ENCODE data around the gene UFD1.

UFD1 gene

GRCh38 chr22:19494676-19495173 lies 15.7 kb upstream of the UFD1 start:
- no peak for DNase-seq

- DNase-seq: no peak
Observed at GRCh38 chr22:19494001-19494560, 15.1 kb upstream of the UFD1 start.

GRCh38 chr22:19492504-19493174 lies 13.6 kb upstream of the UFD1 start:
- DNase-seq: no peak

- DNase-seq: no peak
Observed at GRCh38 chr22:19490628-19491230, 11.7 kb upstream of the UFD1 start.

- no peak for DNase-seq
Observed at GRCh38 chr22:19488884-19489843, 10.2 kb upstream of the UFD1 start.

- no peak for DNase-seq
Observed at GRCh38 chr22:19488285-19488684, 9.3 kb upstream of the UFD1 start.

- no peak for DNase-seq
Observed at GRCh38 chr22:19483481-19484244, 4.7 kb upstream of the UFD1 start.

- DNase-seq: no peak
Observed at GRCh38 chr22:19482297-19482696, 3.3 kb upstream of the UFD1 start.

DNA sequence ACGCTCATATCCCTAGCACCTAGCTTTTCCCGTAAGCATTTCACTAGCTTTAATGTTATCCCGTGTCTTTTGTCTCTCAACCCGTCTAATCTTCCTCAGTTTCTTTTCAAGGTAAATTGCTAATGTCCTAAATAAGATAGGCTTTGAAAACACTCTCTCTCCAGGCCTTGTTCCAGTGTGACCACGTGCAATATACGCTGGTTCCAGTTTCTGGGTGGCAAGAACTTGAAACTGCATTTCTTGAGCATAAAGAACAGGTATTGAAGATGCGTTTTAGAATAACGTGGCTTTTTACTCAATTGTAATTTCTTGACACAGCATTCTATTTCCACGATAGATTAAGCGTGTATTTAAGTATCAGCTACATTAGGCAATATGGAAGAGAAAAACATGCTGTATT lies 1.8 kb upstream of the UFD1 start:
- DNase-seq: no peak

DNA sequence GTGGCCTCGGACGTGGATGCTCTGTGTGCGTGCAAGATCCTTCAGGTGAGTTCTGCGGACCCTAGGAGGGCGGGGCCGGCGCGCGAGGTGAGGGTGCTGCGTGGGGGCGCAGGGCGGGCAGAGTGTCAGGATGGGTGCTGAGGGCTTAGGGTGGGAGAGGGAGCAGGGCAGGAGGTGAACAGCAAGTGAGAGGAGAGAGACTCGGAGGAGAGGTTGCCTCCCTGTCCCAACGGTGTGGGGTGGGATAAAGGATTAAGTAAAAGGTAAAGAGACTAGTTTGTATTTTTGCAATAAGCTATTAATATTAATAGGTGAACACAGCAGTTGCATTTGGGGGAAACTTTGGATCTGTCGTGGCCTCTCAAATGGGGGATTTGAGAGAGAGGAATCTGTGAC lies 1.2 kb upstream of the UFD1 start:
- peak in 1 of 2 experiments; percentile 19 for DNase-seq

DNA sequence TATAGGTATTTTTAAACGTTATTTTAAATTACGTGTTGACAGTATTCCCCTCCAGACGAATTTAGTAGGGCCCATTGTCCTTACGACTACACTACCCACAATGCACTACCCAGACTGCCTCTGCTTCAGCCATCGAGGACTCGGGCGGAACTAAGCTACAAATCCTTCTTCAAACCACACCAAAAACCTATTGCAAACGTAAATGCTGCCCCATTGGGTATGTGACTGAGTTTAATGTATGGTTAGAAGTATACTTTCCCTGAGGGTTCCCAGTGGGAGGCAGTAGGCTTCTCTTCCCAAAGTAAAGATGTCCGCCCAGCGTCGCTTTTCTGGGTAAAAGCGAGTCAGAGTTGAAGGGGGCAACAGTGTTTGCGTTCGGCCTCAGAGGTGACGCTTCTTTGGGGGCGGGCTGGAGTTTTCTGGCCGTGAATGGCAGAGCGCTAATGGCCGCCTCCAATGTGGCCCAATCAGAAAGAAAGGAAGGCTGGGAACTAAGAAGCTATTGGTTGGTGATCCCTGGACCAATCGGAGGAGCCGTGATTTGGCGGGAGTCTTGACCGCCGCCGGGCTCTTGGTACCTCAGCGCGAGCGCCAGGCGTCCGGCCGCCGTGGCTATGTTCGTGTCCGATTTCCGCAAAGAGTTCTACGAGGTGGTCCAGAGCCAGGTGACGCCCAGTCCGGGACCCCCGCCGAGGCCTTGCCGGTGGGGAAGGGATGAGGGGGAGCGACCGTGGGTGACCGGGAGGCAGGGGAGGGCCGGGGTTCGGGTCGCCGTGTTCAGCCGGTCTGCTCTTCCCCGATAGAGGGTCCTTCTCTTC lies 571 bp upstream of the UFD1 start, which contains the start of gene CDC45:
CDC45 (plus strand) TSS at position 566 of the 818 bp plus-strand sequence; CDS start at position 615, 49 bp downstream.
- DNase-seq: peak; percentile 87 to 94

- peak in 1 of 2 experiments; percentile 2 for DNase-seq
Observed at GRCh38 chr22:19478045-19478900, 720 bp downstream of the UFD1 start.

- DNase-seq: no peak
Observed at GRCh38 chr22:19477321-19478044, 1.5 kb downstream of the UFD1 start.

DNA sequence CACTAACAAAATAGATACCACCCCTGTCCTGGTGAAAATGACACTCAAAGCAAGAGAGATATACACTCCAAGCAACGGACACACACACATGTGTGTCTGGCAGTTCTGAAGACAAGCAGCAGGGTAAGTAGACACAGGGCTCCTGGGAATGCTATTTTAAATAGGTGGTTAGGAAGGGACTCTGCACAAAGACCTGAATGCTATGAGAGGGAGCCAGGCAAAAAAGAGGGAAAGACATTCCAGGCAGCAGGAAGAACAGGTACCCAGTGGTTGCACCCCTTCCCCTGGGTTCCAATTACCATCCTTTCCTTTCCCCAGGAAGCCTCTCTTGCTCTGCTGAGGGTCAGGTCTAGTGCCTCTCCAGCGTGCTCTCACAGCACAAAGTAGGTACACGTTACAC lies 3.0 kb downstream of the UFD1 start:
- no peak for DNase-seq

DNA sequence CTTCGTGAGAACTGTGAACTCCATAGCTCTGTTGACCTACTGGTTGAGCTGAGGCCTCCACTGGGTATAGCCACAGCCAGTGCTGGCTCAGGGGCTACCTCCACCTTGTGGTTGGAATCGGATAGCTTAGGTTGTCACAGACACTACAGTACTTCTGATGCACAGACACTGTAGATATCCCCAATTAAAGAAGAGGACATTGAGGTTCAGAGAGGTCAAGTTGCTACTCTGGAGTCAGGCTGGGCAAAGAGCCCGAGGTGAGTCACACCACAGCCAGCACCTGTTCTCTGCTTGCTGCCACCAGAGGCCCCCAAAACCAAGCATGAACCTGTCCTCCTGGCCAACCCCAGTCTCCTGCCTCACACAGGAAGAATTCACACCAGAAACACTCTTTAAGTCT lies 5.4 kb downstream of the UFD1 start:
- no peak for DNase-seq

- no peak for DNase-seq
Observed at GRCh38 chr22:19472233-19472632, 6.8 kb downstream of the UFD1 start.

- no peak for DNase-seq
Observed at GRCh38 chr22:19471572-19471971, 7.4 kb downstream of the UFD1 start.

DNA sequence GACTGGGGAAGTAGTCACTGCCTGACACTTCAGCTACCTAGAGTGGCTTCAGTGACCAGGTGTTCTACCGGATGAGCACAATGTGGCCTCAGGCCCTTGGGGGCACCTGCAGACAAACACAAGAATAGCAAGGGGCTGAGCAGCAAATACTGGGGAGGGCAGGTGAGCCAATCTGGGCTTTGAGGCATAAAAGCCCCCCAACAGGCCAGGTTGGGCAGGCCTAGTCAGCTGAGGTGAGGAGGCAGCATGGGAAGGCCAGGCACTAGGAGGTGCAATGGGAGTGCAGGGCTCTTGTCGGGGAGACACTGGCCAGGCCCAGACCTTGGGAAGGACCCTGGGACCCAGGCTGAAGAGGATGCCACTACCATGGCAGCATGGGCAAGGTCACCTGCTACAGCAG lies 9.0 kb downstream of the UFD1 start:
- no peak for DNase-seq

GRCh38 chr22:19469421-19469820 lies 9.6 kb downstream of the UFD1 start:
- no peak for DNase-seq

DNA sequence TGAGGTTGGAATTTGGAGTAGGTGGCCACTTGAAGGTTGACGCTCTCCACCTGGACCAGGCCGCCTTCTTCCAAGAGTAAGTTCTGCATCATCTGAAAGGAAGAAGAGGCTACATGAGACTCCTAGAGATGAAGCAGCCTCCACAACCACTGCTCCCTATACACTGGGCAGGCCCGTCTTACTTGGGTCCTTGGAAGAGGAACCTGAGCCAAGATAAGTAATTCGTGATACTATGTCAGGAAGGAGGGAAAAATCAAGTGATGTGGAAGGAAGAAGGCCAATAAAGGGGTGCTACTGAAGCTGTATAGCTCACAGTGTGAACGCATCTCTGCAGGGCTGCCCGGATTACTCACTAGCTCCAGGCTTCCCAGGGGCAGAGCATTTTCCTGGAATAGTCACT lies 11.1 kb downstream of the UFD1 start:
- no peak for DNase-seq

Measured in stimulated activated CD4-positive, alpha-beta T cell treated with anti-CD3 and anti-CD28 coated beads, Interleukin-4, amount 100 ng/mL, for 4 hours (primary cell).